Activated T-cell treated with anti-CD3 and anti-CD28 coated beads, Interleukin-2, amount 50 U/mL, for 24 hours (primary cell): Measurements from ENCODE around the gene NUDC.
A peak's percentile ranks its signal among the peaks of the same experiment; 100 is the strongest.

Source experiments
- DNase-seq: peaks from one replicate; pipeline ENCODE4 v3.0.0-alpha.2; 2020
- H3K27ac Mint-ChIP-seq: 2 replicates; pipeline ENCODE4 v1.8.0; 2020; ENCODE audit warnings: mild to moderate bottlenecking, mixed read lengths
- H3K27me3 Mint-ChIP-seq: 2 replicates; pipeline ENCODE4 v1.8.0; 2020; ENCODE audit warnings: mixed read lengths
- H3K36me3 Mint-ChIP-seq: 2 replicates; pipeline ENCODE4 v1.8.0; 2020; ENCODE audit warnings: low read depth, mixed read lengths
- H3K4me1 Mint-ChIP-seq: 2 replicates; pipeline ENCODE4 v1.8.0; 2020; ENCODE audit warnings: low read depth, mixed read lengths
- H3K4me3 Mint-ChIP-seq: 2 replicates; pipeline ENCODE4 v1.8.0; 2020; ENCODE audit warnings: mild to moderate bottlenecking, moderate library complexity, mixed read lengths
- H3K9me3 Mint-ChIP-seq: 2 replicates; pipeline ENCODE4 v1.8.0; 2020; ENCODE audit warnings: mixed read lengths

Gene NUDC

DNA sequence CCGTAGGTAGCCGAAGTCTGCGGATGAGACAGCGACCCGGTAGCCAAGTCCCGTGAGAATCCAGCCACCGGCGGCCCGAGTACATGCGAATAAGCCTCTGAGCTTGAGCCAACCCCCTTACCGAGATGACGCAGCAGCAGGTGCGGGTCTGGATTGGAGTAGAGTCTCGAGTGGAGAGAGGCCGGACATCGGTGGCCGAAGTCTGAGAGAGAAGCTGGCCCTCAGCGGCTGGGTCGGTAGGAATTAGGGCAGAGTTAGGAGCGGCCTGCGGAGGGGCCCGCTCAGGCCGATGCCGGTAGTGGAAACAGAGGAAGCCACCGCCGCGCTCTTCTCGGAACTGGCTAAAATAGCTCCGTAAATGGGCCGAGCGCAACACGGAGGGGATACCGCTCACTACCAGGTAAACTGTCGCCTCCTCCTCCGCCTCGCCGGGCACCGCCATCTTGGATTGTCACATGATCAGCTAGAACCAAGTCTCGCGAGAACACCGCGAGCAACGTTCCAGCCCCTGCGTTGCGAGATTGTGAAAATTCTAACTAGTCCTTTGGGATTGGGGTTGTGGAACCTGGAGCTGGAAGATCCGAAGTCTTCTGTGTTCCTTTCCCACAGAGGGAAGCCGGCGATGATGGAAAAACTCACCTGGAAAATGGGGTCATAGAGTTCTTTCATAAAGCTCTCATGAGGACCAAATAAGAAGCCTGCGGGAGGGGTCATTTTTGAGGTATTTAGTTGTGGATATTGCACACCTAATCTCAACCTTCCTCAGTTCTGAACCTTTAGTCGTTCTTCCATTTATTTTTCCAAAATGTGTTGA lies 21.3 kb upstream of the NUDC start, which contains the start of gene GPATCH3:
TSS of gene GPATCH3 (minus strand) at position 467 of the 814 bp plus-strand sequence. CDS start at position 442, 25 bp downstream.
- DNase-seq, result peak; percentile 87
- Mint-ChIP-seq H3K4me3 (peak within 1 kb of the TSS; percentile 90), H3K9me3 (no peaks in the 10 kb centered on the region), H3K27ac (peak within 1 kb of the TSS; percentile 96), H3K27me3 (no peaks in the 10 kb centered on the region), H3K4me1 (peaks cover 37% of the 10 kb centered on the region), H3K36me3 (peaks cover 46% of the 10 kb centered on the region)

DNA sequence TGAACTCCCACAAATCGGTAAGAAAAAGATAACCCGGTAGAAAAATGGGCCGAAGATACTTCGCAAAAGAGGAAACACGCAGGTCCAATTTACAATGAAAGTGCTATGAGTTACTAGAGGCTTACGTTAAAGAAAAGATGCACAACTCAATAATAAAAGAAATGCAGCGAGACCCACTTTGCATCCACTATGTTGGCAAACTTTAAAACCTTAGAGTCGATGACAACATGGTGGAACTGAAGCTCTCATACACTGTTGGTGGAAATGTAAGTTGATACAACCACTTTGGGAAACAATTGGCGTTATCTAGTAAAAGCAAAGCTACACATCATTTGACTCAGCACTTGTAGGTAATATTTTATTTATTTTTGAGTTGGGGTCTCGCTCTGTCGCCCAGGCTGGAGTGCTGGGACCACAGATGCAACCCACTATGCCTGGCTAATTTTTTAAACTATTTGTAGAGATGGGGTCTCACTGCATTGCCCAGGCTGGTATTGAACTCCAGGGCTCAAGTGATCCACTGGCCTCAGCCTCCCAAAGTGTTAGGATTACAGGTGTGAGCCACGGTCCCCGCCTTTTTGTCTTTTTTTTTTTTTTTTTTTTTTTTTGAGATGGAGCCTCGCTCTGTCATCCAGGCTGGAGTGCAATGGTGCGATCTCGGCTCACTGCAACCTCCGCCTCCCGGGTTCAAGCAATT lies 20.6 kb upstream of the NUDC start:
- no peaks in the 10 kb centered on the region for H3K9me3 Mint-ChIP-seq
- peak overlapping the region; percentile 90 for H3K4me3 Mint-ChIP-seq
- H3K36me3 Mint-ChIP-seq, result peaks cover 38% of the 10 kb centered on the region
- H3K4me1 Mint-ChIP-seq, result peaks cover 37% of the 10 kb centered on the region
- peak overlapping the region; percentile 96 for H3K27ac Mint-ChIP-seq
- H3K27me3 Mint-ChIP-seq, result no peaks in the 10 kb centered on the region
- no peak for DNase-seq

DNA sequence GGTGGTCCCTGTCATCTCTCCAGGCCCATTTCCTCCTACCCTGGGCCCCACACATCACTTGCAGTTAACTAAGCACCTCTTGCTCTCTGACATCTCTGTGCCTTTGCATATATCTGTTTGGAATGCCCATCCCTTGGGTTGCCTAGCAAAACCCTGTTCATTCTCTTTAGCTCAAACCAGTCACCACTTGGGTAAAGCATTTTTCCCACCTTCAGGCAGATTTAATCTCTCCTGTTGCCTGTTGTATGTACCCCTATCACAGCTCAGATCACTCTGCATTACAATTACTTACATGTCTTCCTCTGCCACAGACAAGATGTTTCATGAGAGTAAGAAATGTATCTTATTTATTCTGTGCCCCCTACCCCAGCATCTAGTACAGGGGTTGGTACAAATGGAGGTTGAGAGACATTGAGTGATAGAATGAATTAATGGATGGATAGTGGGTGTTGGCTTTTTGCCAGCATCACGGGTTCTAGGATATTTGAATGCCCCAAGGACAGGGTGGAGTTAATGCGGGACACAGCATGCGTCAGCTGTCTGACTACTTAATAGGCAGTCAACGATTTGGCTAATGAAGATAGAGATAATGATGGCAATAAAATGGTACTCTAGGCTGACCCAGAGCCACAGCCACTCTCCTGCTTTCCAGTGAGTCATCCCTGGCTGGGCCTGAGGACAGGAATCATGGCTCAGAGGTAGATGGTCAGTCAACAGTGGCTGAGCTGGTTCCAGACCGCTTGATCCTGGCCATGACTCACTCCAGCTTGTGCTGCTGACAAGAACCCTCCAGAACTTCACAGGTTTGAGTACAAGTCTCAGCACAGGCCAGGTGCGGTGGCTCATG lies 14.2 kb upstream of the NUDC start:
- no peak for DNase-seq
- Mint-ChIP-seq H3K4me1 (peaks cover 2% of the 10 kb centered on the region), H3K9me3 (no peaks in the 10 kb centered on the region), H3K27ac (no peak overlapping the region), H3K27me3 (no peaks in the 10 kb centered on the region), H3K4me3 (no peak overlapping the region), H3K36me3 (no peaks in the 10 kb centered on the region)

DNA sequence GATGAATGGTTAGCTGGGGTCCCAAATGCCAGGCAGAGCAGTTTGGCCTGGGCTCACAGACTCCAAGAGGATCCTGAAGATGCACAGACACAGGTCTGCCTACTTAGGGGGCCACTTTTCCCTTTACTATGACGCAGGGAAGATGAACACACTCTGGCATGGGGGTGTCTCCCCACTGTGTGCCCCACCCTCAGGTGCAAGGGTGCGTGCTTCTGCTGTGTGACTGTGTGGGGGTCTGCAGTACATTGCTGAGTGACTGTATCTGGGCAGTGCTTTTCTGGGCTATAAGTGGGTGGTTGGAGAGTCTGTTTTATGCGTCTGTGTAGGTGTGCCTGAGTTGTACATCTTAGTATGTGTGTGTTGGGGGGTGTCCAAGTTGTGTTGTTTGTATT lies 11.6 kb upstream of the NUDC start:
- no peaks in the 10 kb centered on the region for H3K9me3 Mint-ChIP-seq
- no peak for DNase-seq
- no peaks in the 10 kb centered on the region for H3K27me3 Mint-ChIP-seq
- H3K4me3 Mint-ChIP-seq, result no peak overlapping the region
- H3K36me3 Mint-ChIP-seq, result no peaks in the 10 kb centered on the region
- H3K27ac Mint-ChIP-seq, result no peak overlapping the region
- H3K4me1 Mint-ChIP-seq, result no peaks in the 10 kb centered on the region

DNA sequence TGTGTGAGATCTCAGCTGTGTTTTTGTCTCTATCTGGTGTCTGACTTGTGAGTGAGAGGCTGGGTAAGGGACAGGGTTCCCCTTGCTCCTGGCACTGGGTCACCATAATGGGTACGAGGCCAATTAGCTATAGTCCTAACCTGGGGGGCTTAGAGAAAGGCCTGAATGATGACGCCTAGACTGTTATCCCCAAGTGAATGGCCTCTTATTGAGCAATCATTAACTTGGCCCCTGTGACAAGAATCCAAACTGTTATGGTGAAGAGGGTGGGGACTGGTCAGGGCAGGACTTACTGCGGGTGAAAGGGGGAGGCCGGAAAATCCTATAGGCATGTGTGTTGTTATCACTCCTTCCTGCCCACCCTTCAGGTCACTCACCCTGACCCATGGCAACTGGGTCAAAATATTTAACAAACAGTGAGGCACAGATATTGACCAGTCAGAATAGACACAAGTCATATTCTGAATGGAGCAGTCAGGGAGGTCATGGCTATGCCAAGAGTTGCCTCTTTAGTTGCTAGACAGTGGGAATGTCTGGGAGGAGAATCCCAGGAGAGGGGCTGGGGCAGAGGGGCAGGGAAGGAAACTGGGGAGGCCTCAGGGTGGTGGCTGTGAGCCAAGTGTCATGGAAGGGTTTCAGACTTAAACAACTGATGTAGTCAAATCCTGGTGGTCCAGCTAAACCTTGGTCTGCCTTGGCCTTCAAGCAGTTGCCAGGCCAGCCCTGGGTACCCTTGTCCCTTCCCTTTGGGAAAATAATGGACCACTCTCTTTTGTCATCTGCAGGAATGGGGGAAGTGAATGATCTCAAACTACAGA lies 11.0 kb upstream of the NUDC start:
- Mint-ChIP-seq H3K27me3 (no peaks in the 10 kb centered on the region), H3K9me3 (no peaks in the 10 kb centered on the region), H3K27ac (no peak overlapping the region), H3K4me3 (no peak overlapping the region), H3K36me3 (no peaks in the 10 kb centered on the region), H3K4me1 (no peaks in the 10 kb centered on the region)
- no peak for DNase-seq

DNA sequence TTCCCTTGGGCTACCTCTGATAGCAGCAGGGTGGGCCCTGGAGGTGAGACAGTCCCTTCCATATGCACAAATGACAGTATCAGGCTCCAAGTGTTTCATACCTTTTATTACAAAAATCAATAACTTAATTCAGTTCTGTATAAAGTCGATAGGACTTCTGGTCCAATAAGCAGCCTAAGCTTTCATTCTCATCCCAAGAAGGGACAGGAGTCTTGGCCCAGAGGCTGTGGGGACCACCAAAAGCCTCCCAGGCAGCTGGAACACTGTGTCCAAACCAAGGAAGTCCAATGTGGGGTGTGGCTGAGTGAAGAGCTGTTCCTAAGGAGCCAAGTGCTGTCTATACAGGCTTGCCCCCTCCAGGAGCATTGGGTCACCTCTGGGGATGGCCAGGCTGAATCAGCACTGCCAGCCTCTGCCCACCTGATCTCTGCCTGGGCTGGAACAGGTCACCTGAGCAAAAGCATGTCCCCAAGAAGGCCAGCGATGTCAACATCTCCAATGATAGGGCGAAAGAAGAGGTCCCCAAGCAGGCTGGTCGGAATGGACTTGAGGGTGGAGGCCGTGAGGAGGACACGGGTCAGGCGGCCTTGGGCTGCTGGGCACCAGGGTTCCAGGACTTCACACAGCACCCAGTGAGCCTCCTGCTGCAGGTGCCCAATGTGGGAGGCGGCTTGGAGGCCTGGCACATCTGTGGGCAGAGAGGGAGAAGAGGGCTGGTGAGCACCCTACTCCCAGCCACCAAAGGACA lies 10.0 kb upstream of the NUDC start:
- H3K9me3 Mint-ChIP-seq, result no peaks in the 10 kb centered on the region
- no peaks in the 10 kb centered on the region for H3K27me3 Mint-ChIP-seq
- H3K4me3 Mint-ChIP-seq, result no peak overlapping the region
- no peaks in the 10 kb centered on the region for H3K4me1 Mint-ChIP-seq
- no peak for DNase-seq
- H3K36me3 Mint-ChIP-seq, result no peaks in the 10 kb centered on the region
- H3K27ac Mint-ChIP-seq, result no peak overlapping the region

DNA sequence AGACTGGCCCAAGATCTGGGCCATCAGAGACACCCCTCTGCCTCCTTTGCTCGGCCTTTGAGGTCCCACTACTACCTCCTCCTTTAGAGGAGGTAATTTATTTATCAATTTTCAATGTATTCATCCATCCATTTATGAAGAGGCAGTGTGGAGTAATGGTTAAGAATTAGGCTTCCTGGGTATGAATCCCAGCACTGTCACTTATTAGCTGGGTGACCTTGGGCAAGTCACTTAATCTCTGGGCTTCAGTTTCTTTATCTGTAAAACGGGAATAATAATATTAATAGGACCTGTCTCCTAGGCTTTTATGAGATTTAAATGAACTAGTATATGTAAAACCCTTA lies 9.4 kb upstream of the NUDC start:
- Mint-ChIP-seq H3K4me1 (no peaks in the 10 kb centered on the region), H3K27me3 (no peaks in the 10 kb centered on the region), H3K9me3 (no peaks in the 10 kb centered on the region), H3K4me3 (no peak overlapping the region), H3K36me3 (no peaks in the 10 kb centered on the region), H3K27ac (no peak overlapping the region)
- no peak for DNase-seq

DNA sequence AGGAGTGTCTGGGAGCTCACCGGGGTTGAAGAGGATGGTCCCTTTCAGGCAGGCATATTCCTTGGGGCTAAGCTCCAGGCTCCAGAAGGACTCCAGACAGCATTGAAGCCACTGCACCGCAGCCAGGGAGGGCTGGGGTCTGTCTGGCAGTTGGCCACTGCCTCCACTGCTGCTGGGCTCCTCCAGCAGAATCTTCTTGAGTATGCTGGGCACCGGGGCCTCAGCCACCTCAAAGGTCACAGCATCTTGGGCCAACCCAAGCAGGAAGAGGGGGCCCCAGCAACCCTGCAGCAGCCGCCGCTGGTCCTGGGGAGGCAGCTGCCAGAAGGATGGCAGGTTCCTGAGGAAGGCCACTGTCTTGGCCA lies 8.2 kb upstream of the NUDC start:
- Mint-ChIP-seq H3K9me3 (no peaks in the 10 kb centered on the region), H3K36me3 (no peaks in the 10 kb centered on the region), H3K4me3 (no peak overlapping the region), H3K4me1 (no peaks in the 10 kb centered on the region), H3K27me3 (no peaks in the 10 kb centered on the region), H3K27ac (no peak overlapping the region)
- DNase-seq, result no peak

DNA sequence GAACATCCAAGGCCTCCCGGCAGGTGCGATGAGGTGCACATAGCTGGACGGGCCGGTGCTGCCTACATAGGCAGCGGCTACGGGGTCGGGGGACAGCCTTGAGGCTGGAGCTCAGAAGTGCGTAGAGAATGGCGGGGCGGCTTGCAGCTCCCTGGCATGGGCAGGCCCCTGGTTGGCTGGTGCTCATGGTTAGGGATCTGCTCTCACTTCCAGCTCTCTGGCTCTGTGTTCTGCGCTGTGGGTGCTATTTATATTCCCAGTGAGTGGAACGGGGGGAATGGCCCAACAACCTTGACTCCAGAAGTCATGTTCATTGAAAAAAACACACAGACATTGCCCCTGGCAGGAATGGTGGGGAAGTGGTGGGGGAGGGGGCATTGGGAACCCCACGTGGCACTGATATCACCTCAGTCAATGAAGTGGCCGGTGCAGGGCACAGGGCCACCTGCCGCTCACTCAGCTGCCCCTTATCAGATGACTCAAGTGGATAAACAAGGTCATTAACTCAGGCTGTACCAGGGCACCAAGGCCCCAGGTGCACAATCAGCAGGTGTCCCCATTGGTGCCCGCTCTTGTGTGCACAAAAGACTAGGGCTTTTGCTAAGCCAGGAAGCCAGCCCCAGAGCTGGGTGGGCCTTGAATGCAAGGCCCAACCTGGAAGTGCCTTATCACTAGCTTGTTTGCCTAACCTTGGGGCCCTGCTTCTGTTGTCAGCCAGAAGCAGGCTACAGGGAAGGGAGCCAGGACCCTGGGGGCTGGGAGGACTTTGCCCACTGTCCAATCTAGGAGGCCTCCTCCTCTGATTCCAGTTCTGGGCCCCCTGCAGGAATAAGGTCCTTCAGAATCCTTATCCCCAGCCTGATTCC lies 7.6 kb upstream of the NUDC start, which contains the start of gene NR0B2:
TSS of gene NR0B2 (minus strand) at position 222 of the 866 bp plus-strand sequence. CDS start at position 187, 35 bp downstream.
- H3K36me3 Mint-ChIP-seq, result no peaks in the 10 kb centered on the region
- no peak for DNase-seq

DNA sequence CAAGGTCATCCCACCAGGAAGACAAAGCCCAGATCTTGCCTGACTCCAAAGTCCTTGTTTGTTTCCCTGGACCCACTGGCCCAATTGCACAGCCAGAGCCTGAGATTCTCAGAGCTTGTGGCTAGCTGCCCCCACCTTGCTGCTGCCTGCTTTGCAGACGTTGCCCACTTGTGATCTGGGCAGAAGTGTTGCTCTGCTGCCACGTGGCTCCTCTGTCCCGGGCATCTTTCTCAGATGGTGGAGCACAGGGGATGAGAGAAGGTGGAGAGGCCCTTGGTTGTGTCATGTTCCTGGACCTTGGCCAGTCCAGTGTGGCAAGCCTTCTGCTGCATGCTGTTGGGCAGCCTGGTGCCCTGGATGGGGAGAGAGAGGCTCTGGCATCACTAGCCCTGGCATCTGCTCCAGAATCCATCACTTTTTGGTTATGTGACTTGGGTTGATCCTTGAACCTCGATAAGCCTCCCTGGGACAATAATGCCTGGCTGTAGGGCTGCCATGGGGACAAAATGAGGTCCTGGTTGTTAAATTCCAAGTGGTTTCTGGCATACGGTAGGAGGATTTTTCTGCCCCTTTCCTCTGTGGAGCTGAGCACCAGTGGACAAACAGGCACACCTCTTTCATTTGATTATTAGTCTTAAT lies 6.2 kb upstream of the NUDC start:
- H3K4me3 Mint-ChIP-seq, result no peak overlapping the region
- H3K4me1 Mint-ChIP-seq, result peaks cover under 1% of the 10 kb centered on the region
- no peaks in the 10 kb centered on the region for H3K36me3 Mint-ChIP-seq
- H3K9me3 Mint-ChIP-seq, result no peaks in the 10 kb centered on the region
- H3K27ac Mint-ChIP-seq, result no peak overlapping the region
- DNase-seq, result no peak
- no peaks in the 10 kb centered on the region for H3K27me3 Mint-ChIP-seq

More for the DNA sequence above, 7.6 kb upstream of the NUDC start, which contains the start of gene NR0B2:
- Mint-ChIP-seq H3K4me3 (no peak within 1 kb of the TSS), H3K9me3 (no peaks in the 10 kb centered on the region), H3K27me3 (no peaks in the 10 kb centered on the region), H3K4me1 (no peaks in the 10 kb centered on the region), H3K27ac (no peak within 1 kb of the TSS)

DNA sequence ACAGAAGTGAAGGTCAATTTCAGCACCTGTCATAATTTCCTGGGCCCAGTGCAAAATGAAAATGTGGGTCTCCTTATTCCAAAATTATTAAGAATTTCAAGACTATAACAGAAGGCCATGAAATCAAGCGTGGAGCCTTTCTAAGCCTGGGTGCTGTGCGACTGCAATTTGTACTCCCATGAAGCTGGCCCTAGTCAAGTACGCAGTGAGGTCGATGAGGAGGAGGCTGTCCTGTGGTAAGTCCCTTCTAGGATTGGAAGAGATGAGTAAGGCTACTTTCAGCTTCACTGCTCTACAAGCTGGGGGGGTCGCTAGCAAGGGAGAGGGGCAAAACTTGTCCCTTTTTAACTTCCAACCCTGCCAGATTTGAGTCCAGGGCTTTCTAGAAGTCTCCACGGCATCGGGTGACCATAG lies 410 bp upstream of the NUDC start:
- no peak for DNase-seq
- peaks cover 35% of the 10 kb centered on the region for H3K4me1 Mint-ChIP-seq
- H3K4me3 Mint-ChIP-seq, result peak overlapping the region; percentile 94
- peak overlapping the region; percentile 98 for H3K27ac Mint-ChIP-seq
- H3K27me3 Mint-ChIP-seq, result no peaks in the 10 kb centered on the region
- H3K36me3 Mint-ChIP-seq, result peaks cover 43% of the 10 kb centered on the region
- H3K9me3 Mint-ChIP-seq, result no peaks in the 10 kb centered on the region

DNA sequence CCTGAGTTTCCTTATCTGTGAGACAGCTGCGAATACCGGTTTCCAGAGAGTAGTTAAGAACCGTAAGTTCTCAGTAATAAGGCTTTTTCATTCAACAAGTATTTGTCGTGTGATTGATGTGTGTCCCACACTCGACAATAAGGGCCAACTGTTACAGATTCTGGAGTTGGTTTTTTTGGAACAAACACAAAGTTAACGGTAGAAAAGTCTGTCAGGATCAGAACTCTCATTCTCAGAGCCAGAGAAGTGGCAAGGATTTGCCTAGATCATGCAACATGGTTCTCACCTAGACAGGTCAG lies 837 bp downstream of the NUDC start:
- Mint-ChIP-seq H3K27ac (peak overlapping the region; percentile 98), H3K4me3 (peak overlapping the region; percentile 94), H3K4me1 (peaks cover 41% of the 10 kb centered on the region), H3K9me3 (no peaks in the 10 kb centered on the region), H3K36me3 (peaks cover 55% of the 10 kb centered on the region), H3K27me3 (no peaks in the 10 kb centered on the region)
- DNase-seq, result no peak
